DMS153 (cell line): ENCODE data around the gene DNAJC17.

Experiments
- DNase-seq: peaks from one replicate; lab custom pipeline; 2025; lab: John Stamatoyannopoulos, UW

The DNAJC17 gene

GRCh38 chr15:40737048-40737447 is 70.2 kb downstream of the DNAJC17 start:
- peak; percentile 12 for DNase-seq

DNA sequence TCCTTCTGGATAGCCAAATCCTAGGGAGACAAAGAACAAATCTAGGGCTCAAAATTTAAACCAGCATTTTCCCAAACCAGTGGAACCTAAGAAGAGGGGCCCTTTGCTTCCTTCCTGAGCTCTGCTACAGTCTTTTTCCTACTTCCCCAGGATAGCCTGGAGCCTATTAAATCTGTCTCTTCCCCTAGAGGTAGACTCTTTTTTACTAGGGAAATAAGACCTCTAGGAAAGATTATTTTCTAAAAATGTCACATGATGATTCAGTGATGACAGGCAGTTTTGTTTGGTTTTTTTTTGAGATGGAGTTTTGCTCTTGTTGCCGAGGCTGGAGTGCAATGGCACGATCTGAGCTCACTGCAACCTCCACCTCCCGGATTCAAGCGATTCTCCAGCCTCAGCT is 70.7 kb downstream of the DNAJC17 start:
- no peak for DNase-seq

DNA sequence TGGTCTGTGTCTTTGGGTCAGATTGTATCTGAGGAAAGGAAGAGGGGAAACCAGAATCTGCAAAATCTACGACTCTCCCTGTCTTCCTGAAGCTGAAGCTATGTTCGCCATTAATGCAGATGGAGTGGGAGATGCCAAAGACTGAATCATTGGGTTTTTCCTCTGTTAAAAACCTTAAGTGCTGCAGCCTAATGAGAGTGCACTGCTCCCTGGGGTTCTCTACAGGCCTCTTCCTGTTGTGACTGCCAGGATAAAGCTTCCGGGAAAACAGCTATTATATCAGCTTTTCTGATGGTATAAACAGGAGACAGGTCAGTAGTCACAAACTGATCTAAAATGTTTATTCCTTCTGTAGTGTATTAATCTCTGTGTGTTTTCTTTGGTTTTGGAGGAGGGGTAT is 76.2 kb downstream of the DNAJC17 start:
- no peak for DNase-seq

GRCh38 chr15:40723919-40724318 is 83.4 kb downstream of the DNAJC17 start:
- no peak for DNase-seq

- no peak for DNase-seq
Measured at GRCh38 chr15:40722934-40723333, 84.3 kb downstream of the DNAJC17 start.

- DNase-seq, result no peak
Measured at GRCh38 chr15:40722354-40722753, 84.9 kb downstream of the DNAJC17 start.

DNA sequence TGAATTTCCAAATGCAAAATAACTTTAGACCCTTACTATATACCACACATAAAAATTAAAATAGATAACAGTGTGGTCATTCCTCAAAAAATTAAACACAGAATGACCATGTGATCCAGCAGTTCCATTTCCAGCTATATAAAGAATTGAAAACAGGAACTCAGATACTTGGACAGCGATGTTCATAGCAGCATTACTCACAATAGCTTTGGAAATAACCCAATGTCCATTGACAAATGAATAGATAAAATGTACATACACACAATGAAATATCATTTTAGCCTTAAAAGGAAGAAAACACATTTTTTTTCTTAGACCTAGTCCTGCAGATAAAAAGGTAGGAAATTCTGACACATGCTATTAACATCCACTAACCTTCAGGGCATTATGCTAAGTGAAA is 85.6 kb downstream of the DNAJC17 start:
- no peak for DNase-seq

DNA sequence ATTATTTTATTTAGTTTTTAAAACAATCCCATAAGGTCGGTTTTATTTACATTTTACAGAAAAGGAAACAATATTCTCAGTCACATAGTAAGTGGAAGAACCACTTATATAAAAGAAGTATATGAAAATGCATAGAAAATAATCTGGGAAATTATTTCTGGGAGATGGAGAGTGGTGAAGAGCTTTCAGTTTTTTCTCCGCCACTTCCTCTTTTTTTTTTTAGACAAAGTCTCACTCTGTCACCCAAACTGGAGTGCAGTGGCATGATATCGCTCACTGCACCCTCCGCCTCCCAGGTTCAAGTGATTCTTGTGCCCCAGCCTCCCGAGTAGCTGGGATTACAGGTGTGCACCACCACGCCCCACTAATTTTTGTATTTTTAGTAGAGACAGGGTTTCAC is 91.1 kb downstream of the DNAJC17 start:
- DNase-seq, result no peak
